Neural progenitor cell (in vitro differentiated cells): Measurements from ENCODE around the gene WDR64. TPM values are rescaled to one million over a fixed set of nuclear protein-coding genes. Genes with fewer than 3 reads are reported as not detected.

Experiments used
- DNase-seq: peaks from one replicate; pipeline ENCODE4 v3.0.0-alpha.2; 2016; ENCODE audit warnings: low spot score
- H2AFZ ChIP-seq: fragments of 200-600 bp; sonication (generic); replicated peaks from 2 replicates; pipeline ENCODE4 v1.6.1; 2016; ENCODE audit warnings: antibody characterized with exemption
- H3F3A ChIP-seq: fragments of 200-600 bp; sonication (generic); 2 replicates; pipeline ENCODE4 v1.6.1; 2016; ENCODE audit warnings: antibody characterized with exemption, low read depth
- H3K27ac ChIP-seq: fragments of 200-600 bp; sonication (generic); 2 replicates; pipeline ENCODE4 v1.5.1; 2016; ENCODE audit warnings: mild to moderate bottlenecking
- H3K27me3 ChIP-seq: fragments of 200-600 bp; sonication (generic); 2 replicates; pipeline ENCODE4 v1.6.1; 2016; ENCODE audit warnings: mild to moderate bottlenecking, moderate library complexity
- H3K36me3 ChIP-seq: fragments of 200-600 bp; sonication (generic); 2 replicates; pipeline ENCODE4 v1.5.1; 2016
- H3K4me1 ChIP-seq: fragments of 200-600 bp; sonication (generic); 2 replicates; pipeline ENCODE4 v1.6.1; 2016; ENCODE audit warnings: mixed run types
- H3K4me2 ChIP-seq: fragments of 200-600 bp; sonication (generic); 2 replicates; pipeline ENCODE4 v1.6.1; 2016
- H3K4me3 ChIP-seq: fragments of 200-600 bp; sonication (generic); 2 replicates; pipeline ENCODE4 v1.5.1; 2016
- H3K79me2 ChIP-seq: fragments of 200-600 bp; sonication (generic); 2 replicates; pipeline ENCODE4 v1.6.1; 2016; ENCODE audit warnings: low read depth
- H3K9ac ChIP-seq: fragments of 200-600 bp; sonication (generic); 2 replicates; pipeline ENCODE4 v1.6.1; 2016
- H3K9me3 ChIP-seq: fragments of 200-600 bp; sonication (generic); 2 replicates; pipeline ENCODE4 v1.5.1; 2016; ENCODE audit warnings: low read depth
- H4K20me1 ChIP-seq: fragments of 200-600 bp; sonication (generic); 2 replicates; pipeline ENCODE4 v1.6.1; 2016; ENCODE audit warnings: low read depth
- H3K27ac Mint-ChIP-seq: 3 replicates; pipeline ENCODE4 v1.8.0; 2021; ENCODE audit warnings: mixed read lengths
- H3K27me3 Mint-ChIP-seq: 2 replicates; pipeline ENCODE4 v1.8.0; 2022; ENCODE audit warnings: low read depth, mild to moderate bottlenecking, inconsistent platforms, moderate library complexity, mixed read lengths; ENCODE audit not compliant: insufficient read depth
- H3K36me3 Mint-ChIP-seq: 3 replicates; pipeline ENCODE4 v1.8.0; 2021; ENCODE audit warnings: mixed read lengths
- H3K4me1 Mint-ChIP-seq: 3 replicates; pipeline ENCODE4 v1.8.0; 2021; ENCODE audit warnings: mixed read lengths
- H3K4me3 Mint-ChIP-seq: 3 replicates; pipeline ENCODE4 v1.8.0; 2021; ENCODE audit warnings: mild to moderate bottlenecking, moderate library complexity, mixed read lengths
- H3K9me3 Mint-ChIP-seq: 3 replicates; pipeline ENCODE4 v1.8.0; 2020; ENCODE audit warnings: mixed read lengths
- CTCF ChIP-seq: fragments of 200-600 bp; sonication (generic); IDR thresholded peaks from 2 replicates; pipeline ENCODE4 v1.5.1; 2017; ENCODE audit warnings: antibody characterized with exemption, mild to moderate bottlenecking
- EZH2 ChIP-seq: fragments of 200-600 bp; sonication (generic); IDR thresholded peaks from 2 replicates; pipeline ENCODE4 v1.6.1; 2017; ENCODE audit warnings: antibody characterized with exemption, mild to moderate bottlenecking, moderate library complexity
- EZH2phosphoT487 ChIP-seq: fragments of 200-600 bp; sonication (generic); IDR thresholded peaks from 2 replicates; pipeline ENCODE4 v1.6.1; 2017; ENCODE audit warnings: antibody characterized with exemption
- total RNA-seq: library from RNA; depleted of rRNA; stranded (reverse); fragments of >200 nt; gene quantifications from 2 replicates; pipeline ENCODE4 v1.2.3, GENCODE V29; 2015; ENCODE audit warnings: low replicate concordance

The WDR64 gene
- total RNA-seq, 1 donor from 2014 or later: not detected

GRCh38 chr1:241675983-241676382 lies 23.9 kb downstream of the WDR64 start:
- no peak overlapping the region for H3K9ac ChIP-seq
- H3K4me3 ChIP-seq: no peak overlapping the region
- Mint-ChIP-seq H3K27me3 (peaks cover 2% of the 10 kb centered on the region), H3K9me3 (no peaks in the 10 kb centered on the region), H3K4me3 (no peak overlapping the region), H3K27ac (no peak overlapping the region), H3K36me3 (no peaks in the 10 kb centered on the region), H3K4me1 (peaks cover 35% of the 10 kb centered on the region)
- H3K27me3 ChIP-seq: no peaks in the 10 kb centered on the region
- no peak overlapping the region for H2AFZ ChIP-seq
- H3K4me1 ChIP-seq: peaks cover 4% of the 10 kb centered on the region
- no peak overlapping the region for H3K4me2 ChIP-seq
- H3K36me3 ChIP-seq: no peaks in the 10 kb centered on the region
- H4K20me1 ChIP-seq: no peaks in the 10 kb centered on the region
- no peaks in the 10 kb centered on the region for H3F3A ChIP-seq
- H3K27ac ChIP-seq: no peak overlapping the region
- H3K79me2 ChIP-seq: no peaks in the 10 kb centered on the region
- H3K9me3 ChIP-seq: no peaks in the 10 kb centered on the region
- no peak for DNase-seq
- TF ChIP-seq EZH2phosphoT487 (no peak), CTCF (no peak)

- H3K4me1 Mint-ChIP-seq: peaks cover 35% of the 10 kb centered on the region
- H3K4me3 Mint-ChIP-seq: no peak overlapping the region
- Histone ChIP-seq H3K27me3 (no peaks in the 10 kb centered on the region), H3K79me2 (no peaks in the 10 kb centered on the region), H3K4me3 (no peak overlapping the region), H3K9ac (no peak overlapping the region), H4K20me1 (no peaks in the 10 kb centered on the region), H3K27ac (no peak overlapping the region), H3K36me3 (no peaks in the 10 kb centered on the region), H3F3A (no peaks in the 10 kb centered on the region), H3K4me2 (no peak overlapping the region), H3K4me1 (peaks cover 4% of the 10 kb centered on the region), H2AFZ (no peak overlapping the region), H3K9me3 (no peaks in the 10 kb centered on the region)
- peaks cover 6% of the 10 kb centered on the region for H3K27me3 Mint-ChIP-seq
- DNase-seq: no peak
- H3K9me3 Mint-ChIP-seq: peaks cover 4% of the 10 kb centered on the region
- H3K27ac Mint-ChIP-seq: no peak overlapping the region
- TF ChIP-seq EZH2phosphoT487: no peak
- TF ChIP-seq CTCF: no peak
- TF ChIP-seq EZH2: no peak
- H3K36me3 Mint-ChIP-seq: no peaks in the 10 kb centered on the region
Measured at GRCh38 chr1:241677201-241677600, 25.1 kb downstream of the WDR64 start.

- DNase-seq: no peak
- peaks cover 6% of the 10 kb centered on the region for H3K27me3 Mint-ChIP-seq
- Histone ChIP-seq H3K4me2 (no peak overlapping the region), H3K4me3 (no peak overlapping the region), H3F3A (no peaks in the 10 kb centered on the region), H3K27me3 (no peaks in the 10 kb centered on the region), H3K9me3 (no peaks in the 10 kb centered on the region), H3K79me2 (no peaks in the 10 kb centered on the region), H3K27ac (no peak overlapping the region), H2AFZ (no peak overlapping the region), H3K36me3 (no peaks in the 10 kb centered on the region), H3K4me1 (peaks cover 4% of the 10 kb centered on the region), H4K20me1 (no peaks in the 10 kb centered on the region), H3K9ac (no peak overlapping the region)
- peaks cover 35% of the 10 kb centered on the region for H3K4me1 Mint-ChIP-seq
- no peak overlapping the region for H3K27ac Mint-ChIP-seq
- no peaks in the 10 kb centered on the region for H3K36me3 Mint-ChIP-seq
- H3K9me3 Mint-ChIP-seq: peaks cover 4% of the 10 kb centered on the region
- H3K4me3 Mint-ChIP-seq: no peak overlapping the region
- no peak for TF ChIP-seq EZH2phosphoT487
- TF ChIP-seq CTCF: no peak
- no peak for TF ChIP-seq EZH2
Measured at GRCh38 chr1:241678536-241678935, 26.5 kb downstream of the WDR64 start.

GRCh38 chr1:241679404-241679803 lies 27.3 kb downstream of the WDR64 start:
- H3K4me1 ChIP-seq: peaks cover 4% of the 10 kb centered on the region
- Mint-ChIP-seq H3K4me3 (no peak overlapping the region), H3K27ac (no peak overlapping the region), H3K27me3 (peaks cover 6% of the 10 kb centered on the region), H3K4me1 (peaks cover 35% of the 10 kb centered on the region), H3K9me3 (peaks cover 4% of the 10 kb centered on the region), H3K36me3 (no peaks in the 10 kb centered on the region)
- H3K4me3 ChIP-seq: no peak overlapping the region
- peak overlapping the region; percentile 32 for H3K4me2 ChIP-seq
- no peaks in the 10 kb centered on the region for H4K20me1 ChIP-seq
- H3K79me2 ChIP-seq: no peaks in the 10 kb centered on the region
- H3K9me3 ChIP-seq: no peaks in the 10 kb centered on the region
- H3F3A ChIP-seq: no peaks in the 10 kb centered on the region
- DNase-seq: no peak
- H3K9ac ChIP-seq: no peak overlapping the region
- H3K27ac ChIP-seq: no peak overlapping the region
- no peak for TF ChIP-seq EZH2
- no peak for TF ChIP-seq EZH2phosphoT487
- TF ChIP-seq CTCF: no peak
- no peaks in the 10 kb centered on the region for H3K36me3 ChIP-seq
- H2AFZ ChIP-seq: no peak overlapping the region
- no peaks in the 10 kb centered on the region for H3K27me3 ChIP-seq
